ENCODE measurements around the gene SLC39A11.

The SLC39A11 gene

DNA sequence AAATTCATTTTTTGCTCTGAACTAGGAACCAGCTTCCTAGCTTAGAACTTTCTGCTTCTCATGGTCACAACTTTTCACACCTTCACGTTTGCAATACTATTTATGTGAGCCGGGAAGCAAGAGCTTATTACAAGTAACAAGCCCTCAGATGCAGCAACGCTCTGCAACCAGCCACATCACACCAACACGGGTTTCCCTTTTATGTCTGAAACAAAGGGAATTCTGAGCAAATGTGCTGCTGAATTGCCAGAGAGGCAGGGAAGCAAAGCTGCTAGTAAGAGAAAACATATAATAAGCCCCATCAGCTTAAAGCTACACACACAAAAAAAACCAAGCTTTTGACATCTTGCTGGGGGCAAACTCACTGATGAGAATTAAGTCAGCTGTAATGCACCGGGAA is 122.2 kb downstream of the SLC39A11 start:
- TF ChIP-seq, protein P1, sequence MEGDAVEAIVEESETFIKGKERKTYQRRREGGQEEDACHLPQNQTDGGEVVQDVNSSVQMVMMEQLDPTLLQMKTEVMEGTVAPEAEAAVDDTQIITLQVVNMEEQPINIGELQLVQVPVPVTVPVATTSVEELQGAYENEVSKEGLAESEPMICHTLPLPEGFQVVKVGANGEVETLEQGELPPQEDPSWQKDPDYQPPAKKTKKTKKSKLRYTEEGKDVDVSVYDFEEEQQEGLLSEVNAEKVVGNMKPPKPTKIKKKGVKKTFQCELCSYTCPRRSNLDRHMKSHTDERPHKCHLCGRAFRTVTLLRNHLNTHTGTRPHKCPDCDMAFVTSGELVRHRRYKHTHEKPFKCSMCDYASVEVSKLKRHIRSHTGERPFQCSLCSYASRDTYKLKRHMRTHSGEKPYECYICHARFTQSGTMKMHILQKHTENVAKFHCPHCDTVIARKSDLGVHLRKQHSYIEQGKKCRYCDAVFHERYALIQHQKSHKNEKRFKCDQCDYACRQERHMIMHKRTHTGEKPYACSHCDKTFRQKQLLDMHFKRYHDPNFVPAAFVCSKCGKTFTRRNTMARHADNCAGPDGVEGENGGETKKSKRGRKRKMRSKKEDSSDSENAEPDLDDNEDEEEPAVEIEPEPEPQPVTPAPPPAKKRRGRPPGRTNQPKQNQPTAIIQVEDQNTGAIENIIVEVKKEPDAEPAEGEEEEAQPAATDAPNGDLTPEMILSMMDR (IDR thresholded peaks at IDR 0.05; ENCODE audit: insufficient read depth, low read length, poor library complexity, severe bottlenecking): no peak
- DNase-seq (ENCODE audit: extremely low read depth, insufficient read length): no peak
- Histone ChIP-seq H3K36me3 (ENCODE audit: control insufficient read depth, insufficient read depth, low read length) (no peaks in the 10 kb centered on the region; the same call in 1 of the 2 replicates), H3K27me3 (replicated peaks; ENCODE audit: control insufficient read depth, insufficient read depth, low read length) (no peaks in the 10 kb centered on the region), H3K4me3 (replicated peaks; ENCODE audit: low read depth, low read length) (no peak overlapping the region)

DNA sequence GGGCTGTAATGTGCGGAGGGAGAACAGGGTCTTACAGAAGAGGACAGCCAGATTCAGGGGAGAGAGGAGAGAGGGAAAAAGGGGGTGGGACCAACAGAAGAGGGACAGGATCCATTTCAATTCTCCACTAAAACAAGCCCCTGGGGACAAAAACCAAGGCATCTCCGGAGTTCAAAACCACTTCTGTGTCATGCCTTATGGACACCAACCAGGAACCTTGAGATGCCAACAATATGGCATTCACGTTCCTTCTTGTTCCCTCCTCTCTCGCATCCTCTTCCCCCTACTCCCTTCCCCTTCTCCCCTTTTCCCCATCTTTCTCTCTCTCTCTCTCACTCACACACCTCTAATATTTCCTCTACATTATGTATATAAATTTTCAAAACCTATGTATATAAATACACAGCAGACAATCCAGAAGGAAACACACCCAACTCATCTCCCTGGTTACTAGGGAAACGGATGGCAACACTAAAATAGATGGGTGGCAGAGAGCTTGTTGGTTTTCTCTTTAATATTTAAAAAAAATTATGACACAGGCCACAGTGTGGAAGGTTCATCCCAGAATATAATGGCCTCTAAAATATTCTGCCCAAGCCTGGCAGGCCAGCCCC is 123.1 kb downstream of the SLC39A11 start:
- H3K36me3 ChIP-seq (ENCODE audit: control insufficient read depth, insufficient read depth, low read length): no peaks in the 10 kb centered on the region; the same call in 1 of the 2 replicates
- H3K27me3 ChIP-seq (replicated peaks; ENCODE audit: control insufficient read depth, insufficient read depth, low read length): no peaks in the 10 kb centered on the region
- DNase-seq (ENCODE audit: extremely low read depth, insufficient read length): no peak
- TF ChIP-seq, protein P1 (IDR thresholded peaks at IDR 0.05; ENCODE audit: insufficient read depth, low read length, poor library complexity, severe bottlenecking): no peak
- H3K4me3 ChIP-seq (replicated peaks; ENCODE audit: low read depth, low read length): no peak overlapping the region

DNA sequence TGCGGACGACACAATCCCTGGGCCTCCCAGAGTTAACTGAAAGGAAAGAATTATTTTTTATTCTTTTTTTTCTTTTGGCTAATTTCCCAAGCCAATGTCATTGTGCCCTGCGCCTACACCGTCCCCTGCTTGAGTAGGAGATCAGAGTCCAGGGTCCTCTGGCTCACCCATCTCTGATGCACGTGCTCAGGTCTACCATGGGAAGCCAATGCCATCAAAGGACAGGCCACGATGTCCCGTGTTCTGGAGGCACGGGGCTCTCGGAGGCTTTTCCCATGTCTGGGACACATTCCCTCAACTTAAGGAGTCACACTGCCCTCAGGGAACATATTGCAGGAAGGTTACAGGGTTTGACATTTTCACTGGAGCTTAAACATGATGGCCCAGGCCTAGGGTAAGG is 123.7 kb downstream of the SLC39A11 start:
- DNase-seq (ENCODE audit: extremely low read depth, insufficient read length): no peak
- Histone ChIP-seq H3K36me3 (ENCODE audit: control insufficient read depth, insufficient read depth, low read length) (no peaks in the 10 kb centered on the region; the same call in 1 of the 2 replicates), H3K27me3 (replicated peaks; ENCODE audit: control insufficient read depth, insufficient read depth, low read length) (no peaks in the 10 kb centered on the region), H3K4me3 (replicated peaks; ENCODE audit: low read depth, low read length) (no peak overlapping the region)
- TF ChIP-seq, protein P1 (IDR thresholded peaks at IDR 0.05; ENCODE audit: insufficient read depth, low read length, poor library complexity, severe bottlenecking): no peak

DNA sequence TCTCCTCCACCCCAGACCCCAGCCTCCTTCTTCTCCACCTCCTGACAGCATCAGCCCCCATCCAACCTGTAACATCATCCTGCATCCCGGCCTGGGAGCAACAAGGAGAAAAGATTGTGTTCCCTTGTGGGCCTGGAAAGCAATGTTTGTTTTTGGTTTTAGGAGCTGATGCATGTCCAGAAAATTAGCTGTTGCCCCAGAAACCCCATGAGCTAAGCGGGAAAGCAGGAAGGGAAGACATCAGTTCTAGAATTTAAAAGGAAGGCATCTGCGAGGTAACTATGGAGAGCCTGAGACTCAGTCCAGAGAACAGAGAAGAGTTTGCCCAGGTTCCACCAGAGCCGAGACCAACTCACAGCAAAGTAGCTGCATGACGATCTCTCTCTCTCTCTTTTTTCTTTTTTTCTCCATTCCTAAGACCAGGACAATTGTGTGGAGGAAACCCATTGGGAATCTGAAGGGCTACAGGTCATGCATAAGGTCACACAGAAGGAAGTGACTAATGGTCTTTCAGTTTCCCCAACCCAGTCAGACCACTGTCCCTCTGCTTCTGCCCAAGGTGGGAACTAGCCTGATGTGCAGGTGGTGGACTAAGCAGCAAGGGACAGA is 124.4 kb downstream of the SLC39A11 start:
- Histone ChIP-seq H3K27me3 (replicated peaks; ENCODE audit: control insufficient read depth, insufficient read depth, low read length) (no peaks in the 10 kb centered on the region), H3K36me3 (ENCODE audit: control insufficient read depth, insufficient read depth, low read length) (no peaks in the 10 kb centered on the region; the same call in 1 of the 2 replicates), H3K4me3 (replicated peaks; ENCODE audit: low read depth, low read length) (no peak overlapping the region)
- TF ChIP-seq, protein P1 (IDR thresholded peaks at IDR 0.05; ENCODE audit: insufficient read depth, low read length, poor library complexity, severe bottlenecking): no peak
- no peak for DNase-seq (ENCODE audit: extremely low read depth, insufficient read length)

DNA sequence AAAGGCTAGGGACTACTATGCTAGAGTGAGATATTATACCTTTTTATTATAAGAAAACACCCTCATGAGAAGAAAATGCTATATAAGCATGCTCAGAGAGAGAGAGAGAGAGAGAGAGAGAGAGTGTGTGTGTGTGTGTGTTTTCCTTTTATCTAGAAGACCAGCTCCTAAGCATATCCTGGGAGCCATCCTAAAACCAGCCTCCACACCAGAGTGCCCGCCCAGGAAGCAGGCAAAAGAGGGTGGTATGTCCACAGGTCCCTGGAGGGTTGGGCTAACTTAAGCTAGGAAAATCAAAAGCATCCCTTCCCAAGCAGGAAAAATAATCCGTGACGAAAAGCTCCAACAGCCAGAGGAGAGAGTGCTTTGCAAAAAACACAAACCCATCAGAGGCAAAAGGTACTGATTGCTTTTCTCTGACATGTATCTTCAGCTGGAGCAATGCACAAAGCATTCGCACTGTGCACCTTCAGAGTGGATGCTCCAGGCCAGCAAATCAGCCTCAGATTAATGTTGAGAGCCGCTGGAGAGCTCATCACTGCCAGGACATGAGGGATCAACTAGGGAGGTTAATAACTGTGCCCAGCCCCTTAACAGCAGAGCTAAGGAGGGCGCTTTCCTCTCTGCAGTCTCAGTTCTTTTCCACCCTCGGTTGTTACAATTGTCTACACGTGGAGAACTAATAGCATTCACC is 125.1 kb downstream of the SLC39A11 start:
- Histone ChIP-seq H3K36me3 (ENCODE audit: control insufficient read depth, insufficient read depth, low read length) (no peaks in the 10 kb centered on the region; the same call in 1 of the 2 replicates), H3K27me3 (replicated peaks; ENCODE audit: control insufficient read depth, insufficient read depth, low read length) (no peaks in the 10 kb centered on the region), H3K4me3 (replicated peaks; ENCODE audit: low read depth, low read length) (no peak overlapping the region)
- TF ChIP-seq, protein P1 (IDR thresholded peaks at IDR 0.05; ENCODE audit: insufficient read depth, low read length, poor library complexity, severe bottlenecking): no peak
- no peak for DNase-seq (ENCODE audit: extremely low read depth, insufficient read length)
